AG09319 (cell line): ENCODE measurements around the gene C4orf46.

ENCODE experiments used
- DNase-seq: peaks from one replicate; pipeline ENCODE4 v3.0.0-alpha.2; 2010; ENCODE audit warnings: low read depth; ENCODE audit errors: extremely low read depth
- TF ChIP-seq, protein P1 (sequence below): IDR thresholded peaks from 2 replicates; pipeline ENCODE4 v1.5.1; 2011; ENCODE audit warnings: low read depth, mild to moderate bottlenecking, inconsistent platforms, low read length, moderate library complexity

The C4orf46 gene

GRCh38 chr4:158681629-158682028 lies 9.9 kb upstream of the C4orf46 start:
- no peak for DNase-seq
- TF ChIP-seq, protein P1, sequence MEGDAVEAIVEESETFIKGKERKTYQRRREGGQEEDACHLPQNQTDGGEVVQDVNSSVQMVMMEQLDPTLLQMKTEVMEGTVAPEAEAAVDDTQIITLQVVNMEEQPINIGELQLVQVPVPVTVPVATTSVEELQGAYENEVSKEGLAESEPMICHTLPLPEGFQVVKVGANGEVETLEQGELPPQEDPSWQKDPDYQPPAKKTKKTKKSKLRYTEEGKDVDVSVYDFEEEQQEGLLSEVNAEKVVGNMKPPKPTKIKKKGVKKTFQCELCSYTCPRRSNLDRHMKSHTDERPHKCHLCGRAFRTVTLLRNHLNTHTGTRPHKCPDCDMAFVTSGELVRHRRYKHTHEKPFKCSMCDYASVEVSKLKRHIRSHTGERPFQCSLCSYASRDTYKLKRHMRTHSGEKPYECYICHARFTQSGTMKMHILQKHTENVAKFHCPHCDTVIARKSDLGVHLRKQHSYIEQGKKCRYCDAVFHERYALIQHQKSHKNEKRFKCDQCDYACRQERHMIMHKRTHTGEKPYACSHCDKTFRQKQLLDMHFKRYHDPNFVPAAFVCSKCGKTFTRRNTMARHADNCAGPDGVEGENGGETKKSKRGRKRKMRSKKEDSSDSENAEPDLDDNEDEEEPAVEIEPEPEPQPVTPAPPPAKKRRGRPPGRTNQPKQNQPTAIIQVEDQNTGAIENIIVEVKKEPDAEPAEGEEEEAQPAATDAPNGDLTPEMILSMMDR: no peak

DNA sequence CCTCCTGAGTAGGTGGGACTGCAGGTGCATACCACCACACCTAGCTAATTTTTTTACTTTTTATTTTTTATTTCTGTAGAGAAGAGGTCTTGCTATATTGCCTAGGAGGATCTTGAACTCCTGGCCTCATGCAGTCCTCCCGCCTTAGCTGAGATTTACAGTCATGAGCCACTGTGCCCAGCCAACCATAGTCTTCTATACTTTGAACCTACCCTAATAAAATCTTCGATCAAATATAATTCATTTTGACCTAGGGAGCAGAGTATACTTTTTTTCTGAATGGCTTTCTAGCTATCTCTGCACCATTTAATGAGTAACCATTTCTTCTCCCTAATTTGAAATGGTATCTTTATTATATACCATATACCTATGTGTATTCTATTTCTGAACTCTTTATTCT lies 7.1 kb upstream of the C4orf46 start:
- no peak for DNase-seq
- TF ChIP-seq, protein P1: no peak

DNA sequence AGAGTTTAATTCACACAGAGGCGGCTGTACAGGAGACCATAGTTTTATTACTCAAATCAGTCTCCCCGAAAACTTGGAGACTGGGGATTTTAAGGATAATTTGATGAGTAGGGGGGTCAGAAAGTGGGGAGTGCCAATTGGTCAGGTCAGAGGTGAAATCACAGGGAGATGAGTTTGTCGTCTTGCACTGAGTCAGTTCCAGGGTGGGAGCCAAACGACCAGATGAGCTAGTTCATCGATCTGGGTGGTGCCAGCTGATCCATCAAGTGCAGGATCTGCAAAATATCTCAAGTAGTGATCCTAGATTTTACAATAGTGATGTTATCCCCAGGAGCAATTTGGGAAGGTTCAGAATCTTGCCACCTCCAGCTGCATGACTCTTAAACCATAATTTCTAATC lies 4.4 kb upstream of the C4orf46 start:
- TF ChIP-seq, protein P1: no peak
- no peak for DNase-seq

DNA sequence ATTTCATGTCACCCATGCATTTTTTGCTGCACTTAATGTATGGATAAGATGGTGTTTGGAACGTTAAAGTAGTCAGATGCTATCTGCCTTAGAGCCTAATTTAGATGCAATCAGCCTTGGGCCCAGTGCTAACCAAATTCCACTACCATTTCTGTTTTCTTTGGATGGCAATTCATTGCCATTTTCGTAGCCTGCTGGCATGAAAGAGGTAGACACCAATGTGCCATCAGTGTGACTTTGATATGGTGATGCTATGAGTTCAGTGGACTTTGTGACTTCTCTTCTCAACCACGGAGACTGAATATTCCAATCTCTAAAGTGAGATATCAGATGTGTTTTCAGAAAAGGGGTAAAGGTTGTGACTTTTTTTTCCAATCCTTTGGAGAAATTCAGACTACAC lies 1.9 kb upstream of the C4orf46 start:
- TF ChIP-seq, protein P1: no peak

GRCh38 chr4:158671915-158672806 lies 474 bp upstream of the C4orf46 start, which contains the start of gene ETFDH:
ETFDH (plus strand) TSS chr4:158672296; CDS start chr4:158672457, 161 bp downstream.
- TF ChIP-seq, protein P1: peak; percentile 69
- peak; percentile 99 for DNase-seq

More for the DNA sequence above, 1.9 kb upstream of the C4orf46 start:
- no peak for DNase-seq

- peak; percentile 70 for DNase-seq
- TF ChIP-seq, protein P1: no peak
Observed at GRCh38 chr4:158670975-158671664, 567 bp downstream of the C4orf46 start.

DNA sequence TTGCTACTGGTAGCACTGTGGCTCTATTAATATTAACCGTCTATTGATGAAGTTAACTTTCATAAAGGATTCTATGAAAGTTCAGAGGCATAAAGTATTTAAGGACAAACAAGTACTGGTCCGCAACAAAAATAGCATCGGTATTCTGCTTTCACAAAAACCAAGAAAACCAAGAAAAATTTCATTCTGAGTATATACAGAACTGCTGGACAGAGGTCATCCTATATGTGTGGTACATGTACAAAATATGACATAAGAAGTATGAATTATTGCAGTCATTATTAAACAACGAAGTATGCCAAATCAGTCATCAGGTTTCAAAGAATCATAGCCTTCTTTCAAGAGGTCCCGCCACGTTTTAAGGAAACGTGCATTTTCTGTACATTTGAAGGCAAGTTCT lies 2.4 kb downstream of the C4orf46 start:
- TF ChIP-seq, protein P1: no peak
- DNase-seq: no peak
